GM12872 (cell line): Measurements from ENCODE around the gene MKNK2.

Experiments
- TF ChIP-seq, protein P1 (sequence below): IDR thresholded peaks from 3 replicates; pipeline ENCODE4 v1.5.1; 2011; ENCODE audit warnings: low read depth, mild to moderate bottlenecking, low read length, moderate library complexity; ENCODE audit not compliant: insufficient read depth

The MKNK2 gene

GRCh38 chr19:2057484-2058469 lies 6.7 kb upstream of the MKNK2 start:
- TF ChIP-seq, protein P1, sequence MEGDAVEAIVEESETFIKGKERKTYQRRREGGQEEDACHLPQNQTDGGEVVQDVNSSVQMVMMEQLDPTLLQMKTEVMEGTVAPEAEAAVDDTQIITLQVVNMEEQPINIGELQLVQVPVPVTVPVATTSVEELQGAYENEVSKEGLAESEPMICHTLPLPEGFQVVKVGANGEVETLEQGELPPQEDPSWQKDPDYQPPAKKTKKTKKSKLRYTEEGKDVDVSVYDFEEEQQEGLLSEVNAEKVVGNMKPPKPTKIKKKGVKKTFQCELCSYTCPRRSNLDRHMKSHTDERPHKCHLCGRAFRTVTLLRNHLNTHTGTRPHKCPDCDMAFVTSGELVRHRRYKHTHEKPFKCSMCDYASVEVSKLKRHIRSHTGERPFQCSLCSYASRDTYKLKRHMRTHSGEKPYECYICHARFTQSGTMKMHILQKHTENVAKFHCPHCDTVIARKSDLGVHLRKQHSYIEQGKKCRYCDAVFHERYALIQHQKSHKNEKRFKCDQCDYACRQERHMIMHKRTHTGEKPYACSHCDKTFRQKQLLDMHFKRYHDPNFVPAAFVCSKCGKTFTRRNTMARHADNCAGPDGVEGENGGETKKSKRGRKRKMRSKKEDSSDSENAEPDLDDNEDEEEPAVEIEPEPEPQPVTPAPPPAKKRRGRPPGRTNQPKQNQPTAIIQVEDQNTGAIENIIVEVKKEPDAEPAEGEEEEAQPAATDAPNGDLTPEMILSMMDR = no peak

- TF ChIP-seq, protein P1 = no peak
These were observed 5.8 kb upstream of the MKNK2 start for GRCh38 chr19:2056837-2057192.

DNA sequence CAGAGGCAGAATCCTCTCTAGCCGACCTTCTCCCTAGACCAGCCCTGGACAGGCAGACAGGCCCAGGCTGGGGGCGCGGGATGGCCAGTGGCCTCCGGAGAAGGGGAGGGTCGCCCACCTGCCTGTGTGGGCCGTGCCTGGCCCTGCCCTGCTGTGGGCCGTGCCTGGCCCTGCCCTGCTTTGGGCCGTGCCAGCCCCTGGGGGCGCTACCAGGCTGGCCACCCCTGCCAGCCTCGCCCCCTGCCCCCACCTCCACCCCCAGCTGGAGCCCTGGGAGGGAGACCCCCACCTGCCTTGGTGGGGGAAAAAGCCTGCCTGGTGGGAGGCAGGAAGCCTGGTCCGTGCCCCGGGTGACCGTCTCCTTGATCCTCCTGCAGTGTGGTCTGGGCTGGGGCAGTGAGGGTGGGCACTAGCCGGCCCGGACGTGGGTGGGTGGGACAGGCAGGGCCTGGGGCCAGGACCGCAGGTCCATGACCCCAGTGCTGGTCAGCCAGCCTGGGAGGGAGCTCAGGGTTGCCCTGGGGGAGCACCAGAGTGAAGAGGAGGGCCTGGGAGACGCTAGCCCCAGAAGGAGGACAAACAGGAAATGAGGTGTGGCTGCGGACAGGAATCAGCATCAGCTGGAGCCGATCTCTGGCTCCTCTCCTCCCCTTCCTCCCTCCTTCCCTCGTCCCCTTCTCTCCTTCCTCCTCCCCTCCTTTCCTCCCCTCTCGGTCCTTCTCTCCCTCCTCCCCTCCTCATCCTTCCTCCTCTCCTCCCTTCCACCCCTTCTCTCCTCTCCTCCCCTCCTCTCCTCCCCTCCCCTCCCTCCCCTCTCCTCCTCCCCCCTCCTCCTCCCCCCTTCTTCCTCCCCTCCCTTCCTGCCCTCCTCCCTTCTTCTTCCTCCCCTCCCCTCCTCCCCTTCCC lies 5.1 kb upstream of the MKNK2 start:
- TF ChIP-seq, protein P1 = peak; percentile 25; the same call in 1 of the 3 replicates

DNA sequence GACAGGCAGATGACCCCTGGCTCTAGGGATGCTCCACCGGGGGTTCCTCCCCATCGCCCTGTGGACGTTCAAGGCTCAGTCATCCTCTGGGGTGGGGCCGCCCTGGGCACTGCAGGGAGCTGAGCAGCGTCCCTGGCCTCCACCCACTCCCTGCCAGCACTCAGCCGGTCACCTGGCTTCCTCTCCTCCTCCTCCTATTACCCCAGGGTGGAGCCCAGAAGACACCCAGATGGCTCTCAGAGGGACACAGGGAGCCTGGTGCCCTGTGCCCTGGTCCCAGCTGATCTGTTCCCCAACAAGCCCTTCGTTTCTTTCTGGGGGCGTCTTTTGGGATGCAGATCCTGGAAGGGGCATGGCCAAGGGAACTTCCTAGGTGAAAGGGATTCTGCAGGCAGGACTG lies 3.7 kb upstream of the MKNK2 start:
- TF ChIP-seq, protein P1 = no peak

DNA sequence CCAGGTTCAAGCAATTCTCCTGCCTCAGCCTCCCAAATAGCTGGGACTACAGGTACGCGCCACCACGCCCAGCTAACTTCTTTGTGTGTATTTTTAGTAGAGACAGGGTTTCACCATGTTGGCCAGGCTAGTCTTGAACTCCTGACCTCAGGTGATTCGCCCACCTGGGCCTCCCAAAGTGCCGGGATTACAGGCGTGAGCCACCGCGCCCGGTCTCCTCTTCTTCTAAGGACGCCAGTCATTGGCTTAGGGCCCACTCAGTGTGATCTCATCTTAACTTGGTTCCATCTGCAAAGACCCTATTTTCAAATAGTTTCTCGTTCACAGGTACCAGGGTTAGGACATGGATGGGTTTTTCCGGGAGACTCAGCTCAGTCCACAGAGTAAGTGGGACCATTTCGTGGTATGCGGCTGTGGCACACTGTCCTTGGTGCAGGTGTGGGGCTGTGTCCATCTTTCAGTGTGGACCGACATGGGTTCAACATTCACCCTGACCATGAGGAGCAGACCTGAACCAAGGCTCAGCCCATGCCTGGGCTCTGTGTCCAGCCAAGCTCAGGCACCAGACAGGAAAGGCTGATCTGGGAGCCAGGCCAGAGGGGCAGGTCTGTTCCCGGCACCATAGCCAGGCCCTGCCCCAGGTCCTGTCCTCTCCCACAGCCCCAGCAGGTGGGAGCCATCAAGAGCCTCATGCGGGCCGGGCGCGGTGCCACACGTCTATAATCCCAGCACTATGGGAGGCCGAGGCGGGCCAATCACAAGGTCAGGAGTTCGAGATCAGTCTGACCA lies 2.8 kb upstream of the MKNK2 start:
- TF ChIP-seq, protein P1 = no peak

DNA sequence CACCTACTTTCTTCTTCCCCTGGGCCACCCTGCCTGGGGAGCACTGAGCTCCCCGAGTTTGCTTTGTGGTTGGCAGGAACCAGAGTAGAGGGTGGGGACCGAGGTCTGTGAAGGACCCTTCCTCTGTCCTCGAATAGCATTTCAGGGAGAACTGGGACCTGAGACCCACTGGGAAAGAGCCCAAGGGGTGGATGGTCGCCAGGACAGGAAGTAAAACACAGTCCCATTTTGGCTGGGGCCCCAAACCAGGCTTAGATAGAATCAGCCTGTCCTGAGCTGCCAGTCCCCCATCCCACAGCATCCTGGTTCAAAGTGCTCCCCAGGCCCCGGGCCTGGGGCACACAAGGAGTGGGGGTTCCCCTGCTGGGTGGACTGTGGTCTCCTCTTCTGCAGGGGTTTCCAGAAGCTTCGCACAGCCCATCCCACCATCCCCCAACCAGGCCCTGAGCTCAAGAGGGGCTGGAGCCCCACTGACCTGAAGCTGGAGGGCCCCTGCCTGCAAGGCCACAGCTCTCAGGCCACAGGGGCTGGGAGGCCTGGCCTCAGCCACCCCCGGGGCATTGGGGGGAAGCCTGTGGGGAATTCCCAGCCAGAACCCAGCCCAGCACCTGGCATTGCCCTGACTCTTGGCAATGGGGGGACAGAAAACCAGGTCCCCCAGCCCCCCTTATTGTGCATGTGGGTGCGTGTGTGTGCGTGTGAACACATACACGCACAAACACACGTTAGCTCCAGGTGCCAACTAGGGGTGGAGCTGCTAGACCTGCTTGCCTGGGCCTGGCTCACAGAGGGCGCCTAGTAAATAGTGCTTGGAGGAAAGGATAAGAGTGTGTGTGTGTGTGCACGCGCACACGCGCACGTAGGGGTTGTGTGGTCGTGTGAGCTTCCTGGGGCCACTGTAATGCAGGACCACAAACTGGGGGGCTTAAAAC lies 995 bp upstream of the MKNK2 start:
- TF ChIP-seq, protein P1 = no peak
